ENCODE data around the gene XRN2.

XRN2 gene

GRCh38 chr20:21279706-21280521, 23.2 kb upstream of the XRN2 start:
- no peaks in the 10 kb centered on the region for H3K27me3 ChIP-seq (ENCODE audit: low read depth)
- H3K4me3 ChIP-seq: no peak overlapping the region
- no peaks in the 10 kb centered on the region for H3K9me3 ChIP-seq
- in situ Hi-C loops (cut with MboI; ENCODE audit: low sequenced_read_pairs): no loop called here
- no peaks in the 10 kb centered on the region for H3K36me3 ChIP-seq (replicated peaks)
- no peaks in the 10 kb centered on the region for H3K4me1 ChIP-seq
- no peak for DNase-seq (ENCODE audit: low spot score in 2 of 2)

- no peak for DNase-seq (ENCODE audit: low spot score in 2 of 2)
- H3K4me1 ChIP-seq: no peaks in the 10 kb centered on the region
- in situ Hi-C loops (cut with MboI; ENCODE audit: low sequenced_read_pairs): no loop called here
- no peak overlapping the region for H3K4me3 ChIP-seq
- H3K27me3 ChIP-seq (ENCODE audit: low read depth): no peaks in the 10 kb centered on the region
- H3K9me3 ChIP-seq: no peaks in the 10 kb centered on the region
- no peaks in the 10 kb centered on the region for H3K36me3 ChIP-seq (replicated peaks)
Observed at GRCh38 chr20:21280522-21281016, 22.6 kb upstream of the XRN2 start.

GRCh38 chr20:21286775-21287174, 16.4 kb upstream of the XRN2 start:
- Histone ChIP-seq H3K4me1 (peaks cover 25% of the 10 kb centered on the region), H3K27me3 (ENCODE audit: low read depth) (no peaks in the 10 kb centered on the region), H3K9me3 (no peaks in the 10 kb centered on the region), H3K4me3 (no peak overlapping the region), H3K36me3 (replicated peaks) (no peaks in the 10 kb centered on the region)
- DNase-seq (ENCODE audit: low spot score in 2 of 2): no peak
- in situ Hi-C loops (cut with MboI; ENCODE audit: low sequenced_read_pairs): no loop called here

DNA sequence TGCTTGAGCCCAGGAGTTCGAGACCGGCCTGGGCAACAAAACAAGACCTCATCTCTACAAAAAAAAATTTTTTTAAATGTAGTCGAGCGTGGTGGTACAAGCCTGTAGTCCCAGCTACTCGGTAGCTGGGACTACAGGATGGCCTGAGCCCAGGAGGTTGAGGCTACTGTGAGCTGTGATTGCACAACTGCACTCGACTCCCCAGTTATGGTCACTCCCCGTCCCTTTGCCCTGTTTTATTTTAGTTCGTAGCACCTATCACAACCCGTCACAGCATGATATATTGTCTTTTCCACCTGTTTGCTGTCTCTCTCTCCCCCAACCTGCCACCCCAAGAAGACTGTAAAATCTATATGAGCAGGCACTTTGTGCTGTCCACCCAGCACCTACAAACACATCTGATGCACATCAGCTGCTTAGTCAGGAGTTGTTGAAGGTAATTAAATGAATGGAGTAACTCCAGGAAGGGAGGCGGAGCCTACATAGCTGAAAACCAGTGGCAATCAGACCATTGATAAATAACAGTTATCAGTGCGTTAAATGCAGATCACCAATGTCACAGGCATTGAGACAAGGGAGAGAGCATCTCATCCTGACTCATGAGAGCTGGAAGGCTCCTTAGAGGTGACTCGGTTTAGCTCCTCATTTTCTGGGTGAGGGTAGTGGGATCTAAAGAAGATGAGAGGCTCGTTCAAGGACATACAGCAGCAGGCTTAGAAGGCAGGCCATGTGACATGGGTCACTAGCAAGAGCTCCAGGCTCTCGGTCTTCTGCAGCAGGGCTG, 14.4 kb upstream of the XRN2 start:
- Histone ChIP-seq H3K36me3 (replicated peaks) (no peaks in the 10 kb centered on the region), H3K9me3 (no peaks in the 10 kb centered on the region), H3K4me1 (peaks cover 32% of the 10 kb centered on the region), H3K27me3 (ENCODE audit: low read depth) (no peaks in the 10 kb centered on the region), H3K4me3 (no peak overlapping the region)
- in situ Hi-C loops (cut with MboI; ENCODE audit: low sequenced_read_pairs): no loop called here
- peak; percentile 33 to 53 for DNase-seq (ENCODE audit: low spot score in 2 of 2)

DNA sequence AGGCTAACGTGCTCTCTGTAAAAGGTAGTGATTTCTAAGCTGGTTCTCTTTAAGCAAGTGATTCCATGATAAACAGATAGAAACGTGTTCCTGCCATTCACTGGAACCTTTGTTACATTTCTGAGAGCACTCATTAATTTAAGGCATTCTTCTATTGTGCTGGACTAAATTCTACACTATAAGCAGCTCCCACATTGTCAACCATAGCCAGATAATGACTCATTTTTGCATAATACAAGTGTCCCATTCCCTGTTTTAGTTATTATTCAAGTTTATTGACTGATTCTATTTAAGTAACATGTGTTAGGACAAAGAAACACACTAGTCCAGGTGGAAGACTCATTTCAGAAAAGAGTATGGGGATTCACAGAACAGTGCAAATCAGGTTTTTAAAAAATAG, 13.5 kb upstream of the XRN2 start:
- peak; percentile 21 to 97 for DNase-seq (ENCODE audit: low spot score in 2 of 2)

DNA sequence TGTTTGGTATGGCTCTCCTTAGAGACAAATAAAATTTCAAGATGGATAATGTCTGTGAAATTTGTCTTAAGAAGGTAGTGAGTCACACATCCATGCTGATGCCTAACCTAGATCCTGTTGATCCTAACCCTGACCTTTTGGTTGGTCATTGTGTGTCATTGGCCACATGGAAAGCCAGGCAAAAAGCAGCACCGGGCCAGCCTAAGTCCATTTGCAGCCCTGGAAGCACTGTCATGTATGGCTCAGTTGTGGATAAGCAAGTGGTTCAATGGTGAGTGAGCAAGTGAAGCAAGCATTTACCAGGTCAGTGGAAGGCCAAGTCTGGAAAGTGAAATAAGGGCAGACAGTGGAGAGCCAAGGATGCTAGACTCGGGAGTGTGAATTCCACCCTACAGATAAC, 12.1 kb upstream of the XRN2 start:
- peaks cover 45% of the 10 kb centered on the region for H3K4me1 ChIP-seq
- no peak for DNase-seq (ENCODE audit: low spot score in 2 of 2)
- in situ Hi-C loops (cut with MboI; ENCODE audit: low sequenced_read_pairs): no loop called here
- H3K9me3 ChIP-seq: no peaks in the 10 kb centered on the region
- no peak overlapping the region for H3K4me3 ChIP-seq
- H3K27me3 ChIP-seq (ENCODE audit: low read depth): no peaks in the 10 kb centered on the region
- no peaks in the 10 kb centered on the region for H3K36me3 ChIP-seq (replicated peaks)

More for the DNA sequence above, 13.5 kb upstream of the XRN2 start:
- no peaks in the 10 kb centered on the region for H3K36me3 ChIP-seq (replicated peaks)
- no peaks in the 10 kb centered on the region for H3K9me3 ChIP-seq
- in situ Hi-C loops (cut with MboI; ENCODE audit: low sequenced_read_pairs): no loop called here
- no peak overlapping the region for H3K4me3 ChIP-seq
- H3K4me1 ChIP-seq: peaks cover 40% of the 10 kb centered on the region
- H3K27me3 ChIP-seq (ENCODE audit: low read depth): no peaks in the 10 kb centered on the region

- Histone ChIP-seq H3K36me3 (replicated peaks) (no peaks in the 10 kb centered on the region), H3K27me3 (ENCODE audit: low read depth) (no peaks in the 10 kb centered on the region), H3K4me3 (no peak overlapping the region), H3K9me3 (no peaks in the 10 kb centered on the region), H3K4me1 (peaks cover 33% of the 10 kb centered on the region)
- in situ Hi-C loops (cut with MboI; ENCODE audit: low sequenced_read_pairs): no loop called here
- no peak for DNase-seq (ENCODE audit: low spot score in 2 of 2)
Observed at GRCh38 chr20:21294755-21295154, 8.4 kb upstream of the XRN2 start.

- Histone ChIP-seq H3K4me3 (peak overlapping the region; percentile 76), H3K4me1 (peaks cover 13% of the 10 kb centered on the region), H3K36me3 (replicated peaks) (peaks cover 4% of the 10 kb centered on the region), H3K9me3 (no peaks in the 10 kb centered on the region), H3K27me3 (ENCODE audit: low read depth) (no peaks in the 10 kb centered on the region)
- DNase-seq (ENCODE audit: low spot score in 2 of 2): peak in 1 of 2 experiments; percentile 20
- in situ Hi-C loops (cut with MboI; ENCODE audit: low sequenced_read_pairs): no loop called here
Observed at GRCh38 chr20:21301940-21302663, 1.0 kb upstream of the XRN2 start.

- no peak for DNase-seq (ENCODE audit: low spot score in 2 of 2)
- peak overlapping the region; percentile 76 for H3K4me3 ChIP-seq
- H3K4me1 ChIP-seq: peaks cover 13% of the 10 kb centered on the region
- H3K27me3 ChIP-seq (ENCODE audit: low read depth): no peaks in the 10 kb centered on the region
- in situ Hi-C loops (cut with MboI; ENCODE audit: low sequenced_read_pairs): no loop called here
- no peaks in the 10 kb centered on the region for H3K9me3 ChIP-seq
- H3K36me3 ChIP-seq (replicated peaks): peaks cover 7% of the 10 kb centered on the region
Observed at GRCh38 chr20:21302664-21303060, 469 bp upstream of the XRN2 start.

GRCh38 chr20:21303872-21304586, 898 bp downstream of the XRN2 start:
- Histone ChIP-seq H3K36me3 (replicated peaks) (peaks cover 11% of the 10 kb centered on the region), H3K9me3 (no peaks in the 10 kb centered on the region), H3K4me1 (peaks cover 21% of the 10 kb centered on the region), H3K27me3 (ENCODE audit: low read depth) (no peaks in the 10 kb centered on the region), H3K4me3 (peak overlapping the region; percentile 76)
- in situ Hi-C loops (cut with MboI; ENCODE audit: low sequenced_read_pairs): no loop called here
- no peak for DNase-seq (ENCODE audit: low spot score in 2 of 2)

- Histone ChIP-seq H3K27me3 (ENCODE audit: low read depth) (no peaks in the 10 kb centered on the region), H3K36me3 (replicated peaks) (peaks cover 11% of the 10 kb centered on the region), H3K4me1 (peaks cover 16% of the 10 kb centered on the region), H3K4me3 (no peak overlapping the region), H3K9me3 (no peaks in the 10 kb centered on the region)
- no peak for DNase-seq (ENCODE audit: low spot score in 2 of 2)
- in situ Hi-C loops (cut with MboI; ENCODE audit: low sequenced_read_pairs): no loop called here
Observed at GRCh38 chr20:21308340-21308739, 5.2 kb downstream of the XRN2 start.

GRCh38 chr20:21309678-21310467, 6.7 kb downstream of the XRN2 start:
- no peak for DNase-seq (ENCODE audit: low spot score in 2 of 2)
- Histone ChIP-seq H3K9me3 (no peaks in the 10 kb centered on the region), H3K27me3 (ENCODE audit: low read depth) (no peaks in the 10 kb centered on the region), H3K36me3 (replicated peaks) (peaks cover 11% of the 10 kb centered on the region), H3K4me1 (peaks cover 12% of the 10 kb centered on the region), H3K4me3 (no peak overlapping the region)
- in situ Hi-C loops (cut with MboI; ENCODE audit: low sequenced_read_pairs): no loop called here
